PC-3 (cell line): ENCODE data around the gene ADRM1. TPM values are rescaled to one million over a fixed set of nuclear protein-coding genes. Genes with fewer than 3 reads are reported as not detected.

Experiments used
- ATAC-seq: fragments of 200-7000 bp; cut with Tn5 transposase; 2 replicates; pipeline ENCODE4 v1.9.1; 2020; ENCODE audit warnings: mild to moderate bottlenecking, moderate library complexity
- BruUV-seq: library from RNA; stranded (reverse); fragments of 400-500 nt; replicated peaks from 2 replicates; lab custom pipeline; 2021; lab: Mats Ljungman, UMichigan
- CTCF ChIA-PET: fragments of 300-600 bp; sonication (Branson Sonifier 250); formaldehyde crosslinking; loops from one replicate; lab custom pipeline; 2022; ENCODE audit warnings: antibody characterized with exemption; lab: Charles Lee
- POLR2A ChIA-PET: fragments of 300-600 bp; sonication (Branson Sonifier 250); formaldehyde crosslinking; loops from one replicate; lab custom pipeline; 2022; ENCODE audit warnings: antibody characterized with exemption; ENCODE audit not compliant: unreplicated experiment; lab: Charles Lee
- DNase-seq: peaks from one replicate; pipeline ENCODE4 v3.0.0-alpha.2; 2015
- H2AFZ ChIP-seq: fragments of 300-600 bp; sonication (generic); 2 replicates; pipeline ENCODE4 v1.6.0; 2016; ENCODE audit warnings: antibody characterized with exemption, low read length
- H3F3A ChIP-seq: fragments of 300-600 bp; sonication (generic); one replicate; pipeline ENCODE4 v1.6.0; 2017; ENCODE audit warnings: antibody characterized with exemption, low read length, control low read depth, mild to moderate bottlenecking; ENCODE audit not compliant: unreplicated experiment
- H3K27ac ChIP-seq: fragments of 300-600 bp; sonication (generic); 2 replicates; pipeline ENCODE4 v1.5.1; 2016; ENCODE audit warnings: mild to moderate bottlenecking, low read length
- H3K27me3 ChIP-seq: fragments of 300-600 bp; sonication (generic); 2 replicates; pipeline ENCODE4 v1.6.1; 2016; ENCODE audit warnings: low read length, mixed read lengths
- H3K36me3 ChIP-seq: fragments of 300-600 bp; sonication (generic); 2 replicates; pipeline ENCODE4 v1.6.1; 2016; ENCODE audit warnings: low read depth, mixed run types, low read length, mixed read lengths
- H3K4me1 ChIP-seq: fragments of 300-600 bp; sonication (generic); 2 replicates; pipeline ENCODE4 v1.5.1; 2016; ENCODE audit warnings: low read length; ENCODE audit not compliant: insufficient read depth
- H3K4me2 ChIP-seq: fragments of 300-600 bp; sonication (generic); 2 replicates; pipeline ENCODE4 v1.6.0; 2016; ENCODE audit warnings: low read length
- H3K4me3 ChIP-seq: fragments of 300-600 bp; sonication (generic); 2 replicates; pipeline ENCODE4 v1.5.1; 2016; ENCODE audit warnings: mild to moderate bottlenecking, low read length, mixed read lengths
- H3K79me2 ChIP-seq: fragments of 300-600 bp; sonication (generic); 2 replicates; pipeline ENCODE4 v1.6.1; 2017; ENCODE audit warnings: low read length, mixed read lengths
- H3K9ac ChIP-seq: fragments of 300-600 bp; sonication (generic); 2 replicates; pipeline ENCODE4 v1.6.0; 2016; ENCODE audit warnings: mild to moderate bottlenecking, low read length
- H3K9me2 ChIP-seq: fragments of 300-600 bp; sonication (generic); replicated peaks from 2 replicates; pipeline ENCODE4 v1.6.1; 2016; ENCODE audit warnings: mixed run types, low read length, mixed read lengths
- H3K9me3 ChIP-seq: fragments of 300-600 bp; sonication (generic); 2 replicates; pipeline ENCODE4 v1.6.1; 2016; ENCODE audit warnings: low read length, mixed read lengths
- H4K20me1 ChIP-seq: fragments of 300-600 bp; sonication (generic); 2 replicates; pipeline ENCODE4 v1.6.1; 2016; ENCODE audit warnings: low read length, mixed read lengths
- CTCF ChIP-seq: fragments of 300-600 bp; sonication (generic); conservative IDR thresholded peaks from 2 replicates; pipeline ENCODE4 v1.5.1; 2017; ENCODE audit warnings: antibody characterized with exemption, low read depth, mild to moderate bottlenecking, low read length
- EZH2 ChIP-seq: fragments of 300-600 bp; sonication (generic); IDR thresholded peaks from one replicate; pipeline ENCODE4 v1.6.1; 2017; ENCODE audit warnings: antibody characterized with exemption, mild to moderate bottlenecking, low read length; ENCODE audit not compliant: unreplicated experiment
- EZH2phosphoT487 ChIP-seq: fragments of 300-600 bp; sonication (generic); IDR thresholded peaks from 2 replicates; pipeline ENCODE4 v1.6.1; 2018; ENCODE audit warnings: mild to moderate bottlenecking, antibody characterized with exemption, low read length, borderline replicate concordance
- intact Hi-C: fragments of 100-400 bp; cut with micrococcal nuclease; formaldehyde crosslinking; loops from 2 replicates; pipeline ENCODE4 v1.9.0; 2023
- total RNA-seq: library from RNA; depleted of rRNA; stranded (reverse); fragments of >200 nt; gene quantifications from 2 replicates; pipeline ENCODE4 v1.2.3, GENCODE V29; 2014

ADRM1 gene
- total RNA-seq, 1 experiment from 2014 or later: 374 TPM

GRCh38 chr20:62349556-62350097 is 46.8 kb downstream of the ADRM1 start:
- no peak overlapping the region for H3K4me3 ChIP-seq
- no peak for ATAC-seq
- TF ChIP-seq EZH2 (no peak), EZH2phosphoT487 (no peak), CTCF (no peak)
- no peaks in the 10 kb centered on the region for H3K9me2 ChIP-seq
- H3K4me1 ChIP-seq: peaks cover 40% of the 10 kb centered on the region
- no peaks in the 10 kb centered on the region for H4K20me1 ChIP-seq
- H3K27ac ChIP-seq: peak overlapping the region; percentile 97
- no peak for DNase-seq
- no peaks in the 10 kb centered on the region for H3K27me3 ChIP-seq
- peak overlapping the region; percentile 60 for H3K9ac ChIP-seq
- CTCF ChIA-PET: interaction anchor here (0.6 to 2.0 kb wide), 7 partner anchors 15 to 37 kb away, joined by 3 to 12 read pairs (median 5); partner anchors contain the start of gene RPS21
- intact Hi-C loops: loop anchor here (1.0 kb wide), 1 partner anchor 33 kb away; no protein-coding TSS in a partner anchor
- no peak overlapping the region for H2AFZ ChIP-seq
- peaks cover 68% of the 10 kb centered on the region for H3K36me3 ChIP-seq
- H3K9me3 ChIP-seq: no peaks in the 10 kb centered on the region
- POLR2A ChIA-PET: interaction anchor here (0.9 to 1.0 kb wide), 2 partner anchors 19 to 58 kb away, joined by 3 to 4 read pairs; partner anchors contain the start of gene CABLES2
- no TSS peak for BruUV-seq
- H3K79me2 ChIP-seq: peaks cover 32% of the 10 kb centered on the region
- peaks cover 8% of the 10 kb centered on the region for H3F3A ChIP-seq
- H3K4me2 ChIP-seq: peak overlapping the region; percentile 78

- intact Hi-C loops: loop anchor here (1.0 kb wide), 1 partner anchor 32 kb away; no protein-coding TSS in a partner anchor
- ATAC-seq: peak; percentile 83
- peaks cover 37% of the 10 kb centered on the region for H3K79me2 ChIP-seq
Observed at GRCh38 chr20:62350098-62350628, 47.4 kb downstream of the ADRM1 start.

More at GRCh38 chr20:62350098-62350628, 47.4 kb downstream of the ADRM1 start:
- H3K4me2 ChIP-seq: peak overlapping the region; percentile 78
- peaks cover 45% of the 10 kb centered on the region for H3K4me1 ChIP-seq
- no peak overlapping the region for H3K4me3 ChIP-seq
- no peaks in the 10 kb centered on the region for H4K20me1 ChIP-seq
- H3K9me2 ChIP-seq: no peaks in the 10 kb centered on the region
- no peaks in the 10 kb centered on the region for H3K9me3 ChIP-seq
- peak overlapping the region; percentile 60 for H3K9ac ChIP-seq
- POLR2A ChIA-PET: interaction anchor here (0.6 to 1.0 kb wide), 3 partner anchors 18 to 57 kb away, joined by 3 to 13 read pairs (median 4); partner anchors contain the start of genes CABLES2 and RPS21
- no TSS peak for BruUV-seq
- H3K27me3 ChIP-seq: no peaks in the 10 kb centered on the region
- peak overlapping the region; percentile 97 for H3K27ac ChIP-seq
- CTCF ChIA-PET: interaction anchor here (0.6 to 2.0 kb wide), 7 partner anchors 15 to 37 kb away, joined by 3 to 12 read pairs (median 5); partner anchors contain the start of gene RPS21
- H3K36me3 ChIP-seq: peaks cover 71% of the 10 kb centered on the region
- peaks cover 8% of the 10 kb centered on the region for H3F3A ChIP-seq
- DNase-seq: peak; percentile 96
- no peak for TF ChIP-seq EZH2phosphoT487
- no peak for TF ChIP-seq CTCF
- no peak for TF ChIP-seq EZH2
- no peak overlapping the region for H2AFZ ChIP-seq
